IMR-90 (cell line): ENCODE measurements around the gene IL4R. TPM values are rescaled to one million over a fixed set of nuclear protein-coding genes. Genes with fewer than 3 reads are reported as not detected.
A peak's percentile ranks its signal among the peaks of the same experiment; 100 is the strongest.

ENCODE experiments used
- ATAC-seq: fragments of 200-7000 bp; cut with Tn5 transposase; 2 replicates; pipeline ENCODE4 v1.9.1; 2020; ENCODE audit warnings: low read depth, mild to moderate bottlenecking, moderate library complexity
- BruUV-seq: library from RNA; stranded (reverse); fragments of 400-500 nt; replicated peaks from 2 replicates; lab custom pipeline; 2021; lab: Mats Ljungman, UMichigan
- CTCF ChIA-PET: fragments of 300-600 bp; formaldehyde crosslinking; extraction: SDS; loops from one replicate; lab custom pipeline; 2021; ENCODE audit warnings: antibody characterized with exemption; lab: Yijun Ruan, JAX
- POLR2A ChIA-PET: fragments of 300-600 bp; sonication (Branson Sonifier 250); formaldehyde crosslinking; loops from one replicate; lab custom pipeline; 2022; ENCODE audit warnings: antibody characterized with exemption; ENCODE audit not compliant: unreplicated experiment; lab: Charles Lee
- DNase-seq: peaks from one replicate; pipeline ENCODE4 v3.0.0; 2013
- H2AFZ ChIP-seq: replicated peaks from 2 replicates; pipeline ENCODE3; 2013; ENCODE audit warnings: low read length, mild to moderate bottlenecking; ENCODE audit not compliant: poor library complexity
- H2AK5ac ChIP-seq: 2 replicates; pipeline ENCODE4 v1.6.1; 2013; ENCODE audit warnings: low read depth, low read length, inconsistent platforms
- H2AK9ac ChIP-seq: replicated peaks from 2 replicates; pipeline ENCODE3; 2013; ENCODE audit warnings: mild to moderate bottlenecking, low read depth, low read length, moderate library complexity; ENCODE audit not compliant: poor library complexity
- H2BK120ac ChIP-seq: 2 replicates; pipeline ENCODE4 v1.6.1; 2013; ENCODE audit warnings: low read depth, low read length, inconsistent platforms
- H2BK15ac ChIP-seq: 3 replicates; pipeline ENCODE4 v1.6.1; 2013; ENCODE audit warnings: low read depth, low read length, inconsistent platforms
- H2BK20ac ChIP-seq: 2 replicates; pipeline ENCODE4 v1.6.1; 2013; ENCODE audit warnings: low read depth, mild to moderate bottlenecking, inconsistent platforms, low read length, moderate library complexity
- H2BK5ac ChIP-seq: 2 replicates; pipeline ENCODE4 v1.6.1; 2013; ENCODE audit warnings: mild to moderate bottlenecking, low read depth, low read length, inconsistent platforms; ENCODE audit not compliant: poor library complexity, severe bottlenecking
- H3K14ac ChIP-seq: replicated peaks from 2 replicates; pipeline ENCODE4 v1.6.1; 2013; ENCODE audit warnings: low read depth, low read length, inconsistent platforms
- H3K18ac ChIP-seq: 2 replicates; pipeline ENCODE4 v1.6.1; 2013; ENCODE audit warnings: low read depth, low read length, control low read depth
- H3K23ac ChIP-seq: 2 replicates; pipeline ENCODE4 v1.6.1; 2013; ENCODE audit warnings: low read depth, low read length, inconsistent platforms
- H3K27ac ChIP-seq: 2 replicates; pipeline ENCODE4 v1.5.1; 2013; ENCODE audit warnings: mild to moderate bottlenecking, control low read depth, low read length; ENCODE audit not compliant: insufficient read depth
- H3K27me3 ChIP-seq: 2 replicates; pipeline ENCODE4 v1.6.1; 2013; ENCODE audit warnings: low read length; ENCODE audit not compliant: control insufficient read depth, insufficient read depth
- H3K36me3 ChIP-seq: 2 replicates; pipeline ENCODE4 v1.6.1; 2013; ENCODE audit warnings: low read length, mixed read lengths; ENCODE audit not compliant: control insufficient read depth, insufficient read depth
- H3K4ac ChIP-seq: 2 replicates; pipeline ENCODE4 v1.6.1; 2013; ENCODE audit warnings: low read depth, low read length, inconsistent platforms
- H3K4me1 ChIP-seq: 2 replicates; pipeline ENCODE4 v1.6.1; 2013; ENCODE audit warnings: low read length, mixed read lengths; ENCODE audit not compliant: control insufficient read depth, insufficient read depth
- H3K4me2 ChIP-seq: 2 replicates; pipeline ENCODE4 v1.6.1; 2013; ENCODE audit warnings: low read depth, mild to moderate bottlenecking, control low read depth, low read length, moderate library complexity
- H3K4me3 ChIP-seq: 2 replicates; pipeline ENCODE4 v1.5.1; 2013; ENCODE audit warnings: low read depth, mild to moderate bottlenecking, control low read depth, low read length, moderate library complexity; ENCODE audit not compliant: insufficient read depth
- H3K56ac ChIP-seq: 2 replicates; pipeline ENCODE4 v1.6.1; 2013; ENCODE audit warnings: low read length, inconsistent platforms; ENCODE audit not compliant: insufficient read depth; ENCODE audit errors: extremely low read depth
- H3K79me1 ChIP-seq, 2 experiments: 2 replicates each; pipeline ENCODE4 v1.6.1; 2013; ENCODE audit warnings: low read length in 2 of 2, inconsistent platforms in 1 of 2, low read depth in 1 of 2
- H3K9ac ChIP-seq: 2 replicates; pipeline ENCODE4 v1.6.1; 2013; ENCODE audit warnings: low read depth, low read length, control low read depth
- H3K9me1 ChIP-seq: 2 replicates; pipeline ENCODE4 v1.6.1; 2013; ENCODE audit warnings: low read length, inconsistent platforms; ENCODE audit not compliant: insufficient read depth
- H3K9me3 ChIP-seq: 2 replicates; pipeline ENCODE4 v1.6.1; 2013; ENCODE audit warnings: low read length; ENCODE audit not compliant: control insufficient read depth, insufficient read depth
- H4K20me1 ChIP-seq: 2 replicates; pipeline ENCODE4 v1.6.1; 2013; ENCODE audit warnings: low read length, inconsistent platforms; ENCODE audit not compliant: insufficient read depth
- H4K5ac ChIP-seq: 2 replicates; pipeline ENCODE4 v1.6.1; 2013; ENCODE audit warnings: mild to moderate bottlenecking, low read depth, low read length, control low read depth
- H4K8ac ChIP-seq, 2 experiments: 2 replicates each; pipeline ENCODE4 v1.6.1; 2013; ENCODE audit warnings: low read depth in 2 of 2, low read length in 2 of 2, control low read depth in 1 of 2, inconsistent platforms in 1 of 2
- H4K91ac ChIP-seq: 2 replicates; pipeline ENCODE4 v1.6.1; 2013; ENCODE audit warnings: low read depth, low read length, inconsistent platforms; ENCODE audit not compliant: insufficient read depth
- BHLHE40 ChIP-seq: fragments of 150-350 bp; IDR thresholded peaks from 2 replicates; pipeline ENCODE4 v1.6.1; 2016; ENCODE audit warnings: mild to moderate bottlenecking, low read depth, low read length
- CEBPB ChIP-seq: IDR thresholded peaks from 2 replicates; pipeline ENCODE4 v1.6.1; 2012; ENCODE audit warnings: low read depth, low read length, improper control_type of control experiment
- CHD1 ChIP-seq: IDR thresholded peaks from 2 replicates; pipeline ENCODE4 v1.6.1; 2012; ENCODE audit warnings: low read depth, low read length, improper control_type of control experiment
- CTCF ChIP-seq: conservative IDR thresholded peaks from 2 replicates; pipeline ENCODE4 v1.5.1; 2012; ENCODE audit warnings: mild to moderate bottlenecking, low read depth, low read length, improper control_type of control experiment
- ELK1 ChIP-seq: fragments of 150-350 bp; IDR thresholded peaks from 2 replicates; pipeline ENCODE4 v1.6.1; 2016; ENCODE audit warnings: low read depth, mild to moderate bottlenecking, low read length, moderate library complexity, borderline replicate concordance
- FOS ChIP-seq: fragments of 150-350 bp; IDR thresholded peaks from 2 replicates; pipeline ENCODE4 v1.6.1; 2016; ENCODE audit warnings: low read depth, low read length
- MAFK ChIP-seq: IDR thresholded peaks from 2 replicates; pipeline ENCODE4 v1.6.1; 2012; ENCODE audit warnings: low read depth, low read length, improper control_type of control experiment
- MAZ ChIP-seq: IDR thresholded peaks from 2 replicates; pipeline ENCODE4 v1.6.1; 2012; ENCODE audit warnings: low read depth, mild to moderate bottlenecking, low read length, improper control_type of control experiment, moderate library complexity, borderline replicate concordance
- NFE2L2 ChIP-seq: fragments of 150-350 bp; IDR thresholded peaks from 2 replicates; pipeline ENCODE4 v1.6.1; 2016; ENCODE audit warnings: low read depth, mild to moderate bottlenecking, low read length
- POLR2A ChIP-seq: IDR thresholded peaks from 2 replicates; pipeline ENCODE4 v1.6.1; 2012; ENCODE audit warnings: mild to moderate bottlenecking, low read depth, low read length
- RAD21 ChIP-seq: IDR thresholded peaks from 2 replicates; pipeline ENCODE4 v1.6.1; 2012; ENCODE audit warnings: low read length, improper control_type of control experiment
- RCOR1 ChIP-seq: IDR thresholded peaks from 2 replicates; pipeline ENCODE4 v1.6.1; 2012; ENCODE audit warnings: mild to moderate bottlenecking, low read length, improper control_type of control experiment; ENCODE audit not compliant: insufficient replicate concordance
- RFX5 ChIP-seq: IDR thresholded peaks from 2 replicates; pipeline ENCODE4 v1.8.0; 2012; ENCODE audit warnings: low read depth, mild to moderate bottlenecking, low read length, moderate library complexity
- SMC3 ChIP-seq: fragments of 150-350 bp; IDR thresholded peaks from 2 replicates; pipeline ENCODE4 v1.6.1; 2016; ENCODE audit warnings: low read depth, mild to moderate bottlenecking, antibody characterized with exemption, low read length, moderate library complexity
- USF2 ChIP-seq: fragments of 150-350 bp; IDR thresholded peaks from 2 replicates; pipeline ENCODE4 v1.6.1; 2017; ENCODE audit warnings: mild to moderate bottlenecking, antibody characterized with exemption, low read length, low read depth
- WGBS, 2 experiments: methylation state at CpG; one replicate each; pipeline versions ENCODE4 v1.1.5 to v1.1.7; 2013; ENCODE audit warnings: missing lambda C conversion rate in 2 of 2; ENCODE audit not compliant: insufficient read length in 1 of 2; ENCODE audit errors: extremely low coverage in 2 of 2; 5-methylcytosine and 5-hydroxymethylcytosine counted together
- dilution Hi-C: fragments of 300-500 bp; cut with HindIII; formaldehyde crosslinking; loops from one replicate; pipeline ENCODE4 v1.14.3; 2018; ENCODE audit warnings: low sequenced_read_pairs; ENCODE audit not compliant: unreplicated experiment
- in situ Hi-C: fragments of 300-500 bp; cut with MboI; formaldehyde crosslinking; loops from 3 replicates; pipeline ENCODE4 v1.14.3; 2019; ENCODE audit warnings: low sequenced_read_pairs, inconsistent platforms, mixed read lengths
- intact Hi-C: fragments of 100-400 bp; cut with micrococcal nuclease; formaldehyde crosslinking; loops from 2 replicates; pipeline ENCODE4 v1.10.0; 2022
- polyA plus RNA-seq, 3 experiments: library from polyadenylated mRNA; depleted of rRNA; stranded (reverse); fragments of >200 nt; gene quantifications; 2 replicates each; pipeline ENCODE4 v1.2.3, GENCODE V29; 2012; ENCODE audit warnings: low replicate concordance in 1 of 3
- total RNA-seq: library from RNA; depleted of rRNA; stranded (reverse); fragments of >200 nt; gene quantifications from 2 replicates; pipeline ENCODE4 v1.2.3, GENCODE V29; 2012

The IL4R gene
- total and polyA plus RNA-seq, 2 of the 4 experiments (the other 2 are of a cell fraction): 6.3 to 18.7 TPM

- H3K4me3 ChIP-seq: no peak overlapping the region
- H4K5ac ChIP-seq: peak overlapping the region; percentile 59; the same call in 1 of the 2 replicates
- H3K4ac ChIP-seq: peak overlapping the region; percentile 90
- H3K27me3 ChIP-seq: no peaks in the 10 kb centered on the region
- H3K18ac ChIP-seq: peak overlapping the region; percentile 15; the same call in 1 of the 2 replicates
- H4K20me1 ChIP-seq: peaks cover 17% of the 10 kb centered on the region; the same call in 1 of the 2 replicates
- H3K56ac ChIP-seq: no peak overlapping the region
- H3K14ac ChIP-seq: peak overlapping the region; percentile 68; the same call in 1 of the 2 replicates
- peaks cover 17% of the 10 kb centered on the region for H3K36me3 ChIP-seq
- H2AK9ac ChIP-seq: peak overlapping the region; percentile 9
- H3K27ac ChIP-seq: peak overlapping the region; percentile 91
- H3K4me2 ChIP-seq: no peak overlapping the region
- H3K4me1 ChIP-seq: peaks cover 24% of the 10 kb centered on the region
- TF ChIP-seq BHLHE40 (no peak), POLR2A (no peak), RCOR1 (no peak), CHD1 (no peak), MAZ (no peak), RAD21 (no peak), MAFK (no peak), SMC3 (no peak), ELK1 (no peak), CTCF (no peak), RFX5 (no peak), FOS (no peak), CEBPB (no peak), NFE2L2 (no peak), USF2 (no peak)
- no TSS peak for BruUV-seq
- POLR2A ChIA-PET: no interaction called here
- H2BK5ac ChIP-seq: peak overlapping the region; percentile 92
- no peak overlapping the region for H2AFZ ChIP-seq
- no peak for ATAC-seq
- H2AK5ac ChIP-seq: peak overlapping the region; percentile 99
- H3K23ac ChIP-seq: 0 out of 2 replicates have a peak overlapping the region, but pooled peaks have one; percentile 53
- in situ Hi-C loops (no loop called here), dilution Hi-C loops (no loop called here), intact Hi-C loops (no loop called here)
- DNase-seq: no peak
- no peaks in the 10 kb centered on the region for H3K9me3 ChIP-seq
- 93% methylated on average over 4 of the region's 8 CpGs; no CpG with 5 or more reads in 1 of the 2 experiments for WGBS, 2 experiments
- H4K91ac ChIP-seq: peak overlapping the region; percentile 98
- no peak overlapping the region for H3K9ac ChIP-seq
- H3K79me1 ChIP-seq: peaks cover 13 to 82% of the 10 kb centered on the region in 2 experiments
- H2BK120ac ChIP-seq: peak overlapping the region; percentile 89
- H3K9me1 ChIP-seq: peaks cover 23% of the 10 kb centered on the region
- peak overlapping the region; percentile 86; the same call in 1 of the 2 replicates for H2BK20ac ChIP-seq
- H4K8ac ChIP-seq: peak overlapping the region; percentile 92 to 99; a peak in 3 of 4 replicates
- peak overlapping the region; percentile 96; the same call in 1 of the 3 replicates for H2BK15ac ChIP-seq
- CTCF ChIA-PET: no interaction called here
These were observed 12.0 kb downstream of the IL4R start for GRCh38 chr16:27325736-27326135.
